Muscle layer of duodenum (tissue), 2 donors: ENCODE measurements around the gene ZCCHC12.

ENCODE experiments used
- H3K27ac ChIP-seq: one replicate; pipeline ENCODE4 v1.7.0; 2013; ENCODE audit warnings: mild to moderate bottlenecking, low read length
- H3K27me3 ChIP-seq: one replicate; pipeline ENCODE4 v1.7.0; 2013; ENCODE audit warnings: low read depth, mild to moderate bottlenecking, control low read depth, low read length
- H3K36me3 ChIP-seq, 2 donors: one replicate each; pipeline ENCODE4 v1.7.0; 2013; ENCODE audit warnings: low read length in 2 of 2, control low read depth in 1 of 2, mild to moderate bottlenecking in 1 of 2; ENCODE audit not compliant: insufficient read depth in 2 of 2, control insufficient read depth in 1 of 2
- H3K4me1 ChIP-seq, 2 donors: one replicate each; pipeline ENCODE4 v1.7.0; 2013; ENCODE audit warnings: low read length in 2 of 2, mild to moderate bottlenecking in 2 of 2, control low read depth in 1 of 2, moderate library complexity in 1 of 2; ENCODE audit not compliant: insufficient read depth in 2 of 2, control insufficient read depth in 1 of 2
- H3K4me3 ChIP-seq, 2 donors: one replicate each; pipeline ENCODE4 v1.7.0; 2013; ENCODE audit warnings: low read length in 2 of 2, low read depth in 1 of 2, mild to moderate bottlenecking in 1 of 2
- H3K9me3 ChIP-seq, 2 donors: one replicate each; pipeline ENCODE4 v1.7.0; 2013; ENCODE audit warnings: low read length in 2 of 2, control low read depth in 1 of 2, mild to moderate bottlenecking in 1 of 2; ENCODE audit not compliant: control insufficient read depth in 1 of 2
- donor health status: healthy.

The ZCCHC12 gene

GRCh38 chrX:118872102-118872566 is 48.5 kb downstream of the ZCCHC12 start:
- H3K27me3 ChIP-seq, result no peaks in the 10 kb centered on the region
- H3K27ac ChIP-seq, result no peak overlapping the region
- no peak overlapping the region for H3K4me3 ChIP-seq
- H3K36me3 ChIP-seq, result no peaks in the 10 kb centered on the region
- no peaks in the 10 kb centered on the region for H3K9me3 ChIP-seq
- H3K4me1 ChIP-seq, result peaks cover 6 to 8% of the 10 kb centered on the region in 2 donors
